ENCODE data around the gene APCDD1L.

The APCDD1L gene

DNA sequence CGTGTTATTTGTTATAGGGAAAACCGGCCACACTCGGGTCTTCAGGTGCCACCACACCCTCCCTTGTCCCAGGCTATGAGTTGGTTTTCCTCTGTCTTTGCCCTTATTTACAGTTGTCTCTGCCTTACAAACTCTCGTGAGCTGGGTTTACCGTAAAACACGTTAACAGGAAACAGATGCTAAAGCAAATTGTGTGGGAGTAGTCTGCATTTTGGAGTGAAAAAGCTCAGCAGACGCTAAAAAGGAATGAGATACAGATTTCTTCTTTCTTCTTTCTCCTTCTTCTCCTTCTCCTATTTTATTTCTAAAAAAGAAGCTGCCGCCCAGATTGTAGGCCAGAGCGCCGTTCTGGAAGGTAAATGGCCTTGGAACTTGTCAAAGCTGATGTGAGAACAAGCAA, 51.9 kb downstream of the APCDD1L start:
- DNase-seq, result no peak

- peak; percentile 55 for DNase-seq
These were observed 53.3 kb downstream of the APCDD1L start for GRCh38 chr20:58461899-58462298.

- no peak for DNase-seq
These were observed 54.1 kb downstream of the APCDD1L start for GRCh38 chr20:58461104-58461503.

DNA sequence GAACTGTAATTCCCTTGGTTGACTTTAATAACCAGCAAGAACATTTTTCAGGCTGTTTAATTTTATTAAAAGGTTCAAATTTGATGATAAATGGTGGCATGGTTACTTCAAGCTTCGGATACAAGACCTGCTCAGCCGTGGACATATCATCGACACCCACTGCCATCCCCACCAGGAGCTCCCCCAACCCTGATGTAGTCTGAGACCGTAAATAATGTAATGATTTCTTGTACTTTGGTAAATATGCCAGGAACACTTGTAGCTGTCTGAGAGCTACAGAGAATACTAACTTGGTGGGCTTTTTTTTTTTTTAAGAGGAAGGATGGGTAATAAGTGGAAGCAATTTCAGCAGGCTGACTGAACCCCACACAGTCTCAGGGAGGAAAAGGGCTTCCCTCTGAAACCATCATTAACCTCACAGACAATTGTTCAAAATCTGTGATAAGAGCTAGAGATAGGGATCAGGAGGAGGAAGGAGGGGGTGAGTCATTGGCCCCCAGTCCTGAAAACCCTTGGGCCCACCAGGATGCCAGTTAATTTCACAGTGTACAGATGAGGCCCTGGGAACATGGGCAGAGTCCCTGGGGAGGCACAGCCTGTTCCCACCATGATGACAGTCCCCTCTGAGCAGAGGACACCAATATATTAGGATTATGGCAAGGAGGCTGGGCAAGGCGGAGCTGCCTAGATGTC, 56.0 kb downstream of the APCDD1L start:
- no peak for DNase-seq

GRCh38 chr20:58458342-58459057, 56.7 kb downstream of the APCDD1L start:
- peak; percentile 46 for DNase-seq

DNA sequence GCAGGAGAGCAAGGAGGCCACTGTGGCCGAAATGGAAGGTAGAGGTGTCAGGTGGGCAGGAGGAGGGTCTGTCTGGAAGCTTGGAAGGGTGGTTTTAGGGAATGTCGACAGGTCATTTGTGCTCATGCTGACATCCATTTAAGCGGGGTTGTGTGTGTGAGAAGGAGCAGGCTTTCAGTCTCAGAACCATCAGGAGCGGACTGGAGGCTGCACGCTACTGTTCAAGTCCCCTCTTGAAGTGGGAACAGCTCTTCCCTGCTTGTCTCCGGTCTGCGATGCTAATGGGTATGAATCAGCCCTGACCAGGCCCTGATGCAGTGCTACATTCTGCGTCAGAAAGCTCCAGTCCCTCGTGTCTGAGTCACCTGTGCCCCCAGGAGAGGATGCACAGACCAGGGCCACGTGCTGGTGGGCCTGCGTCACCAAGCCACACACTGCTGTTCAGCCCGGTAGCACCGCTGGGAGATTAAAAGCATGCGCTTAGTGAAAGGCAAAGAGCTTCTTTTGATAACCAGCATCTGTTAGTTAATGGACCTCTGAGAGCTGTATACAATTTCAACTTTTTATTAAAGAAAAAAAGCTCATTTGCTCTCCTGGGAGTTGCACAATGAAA, 58.0 kb downstream of the APCDD1L start:
- DNase-seq, result peak; percentile 85

- DNase-seq, result no peak
These were observed 60.7 kb downstream of the APCDD1L start for GRCh38 chr20:58454460-58454859.

GRCh38 chr20:58453391-58453790, 61.8 kb downstream of the APCDD1L start:
- DNase-seq, result no peak

DNA sequence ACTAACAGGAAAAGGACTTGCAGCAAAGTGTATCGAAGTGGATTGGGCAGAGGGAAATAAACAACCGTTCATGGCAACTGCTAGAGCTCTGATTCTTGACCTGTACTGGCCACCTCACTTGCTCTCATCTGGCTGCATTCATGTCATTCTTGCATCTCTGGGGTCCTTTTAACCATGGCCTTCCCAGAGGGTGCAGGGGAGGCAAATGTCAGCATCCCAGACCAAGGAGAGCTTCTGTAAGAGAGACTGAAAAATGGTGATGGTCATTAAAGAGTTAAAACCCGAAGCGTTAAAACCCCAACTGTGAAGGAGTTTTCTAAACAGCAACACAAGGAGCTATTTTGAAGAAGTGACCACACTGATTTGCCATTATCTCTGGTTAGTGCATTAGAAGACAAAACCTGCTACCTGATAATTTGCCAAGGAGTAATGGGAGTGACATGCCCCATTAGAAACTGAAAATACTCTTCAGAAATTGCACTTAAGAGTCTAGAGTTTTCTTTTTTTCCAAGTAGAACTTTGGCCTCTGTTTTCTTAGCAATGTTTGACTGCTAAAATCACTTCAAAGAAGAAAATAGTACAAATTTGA, 62.4 kb downstream of the APCDD1L start:
- DNase-seq, result no peak

DNA sequence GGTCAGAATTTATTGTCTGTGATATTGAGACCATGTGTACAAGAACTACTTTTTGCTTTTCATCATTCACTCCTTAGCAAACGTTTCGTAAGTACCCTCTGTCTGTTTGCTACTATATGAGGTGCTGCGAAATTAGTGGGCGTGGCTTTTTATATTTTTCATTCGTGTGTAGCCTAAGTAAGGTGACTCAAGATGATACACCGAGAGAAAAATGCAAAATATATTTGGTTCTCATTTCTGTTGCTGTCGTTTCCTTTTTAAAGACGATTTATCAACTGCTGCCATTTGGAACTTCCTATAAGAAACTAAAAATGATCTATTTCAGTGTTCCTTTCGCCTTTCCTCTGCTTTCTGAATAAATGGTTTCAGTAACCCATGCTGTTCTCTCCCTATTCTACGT, 64.9 kb downstream of the APCDD1L start:
- DNase-seq, result peak; percentile 46

- no peak for DNase-seq
These were observed 65.4 kb downstream of the APCDD1L start for GRCh38 chr20:58449681-58450221.

DNA sequence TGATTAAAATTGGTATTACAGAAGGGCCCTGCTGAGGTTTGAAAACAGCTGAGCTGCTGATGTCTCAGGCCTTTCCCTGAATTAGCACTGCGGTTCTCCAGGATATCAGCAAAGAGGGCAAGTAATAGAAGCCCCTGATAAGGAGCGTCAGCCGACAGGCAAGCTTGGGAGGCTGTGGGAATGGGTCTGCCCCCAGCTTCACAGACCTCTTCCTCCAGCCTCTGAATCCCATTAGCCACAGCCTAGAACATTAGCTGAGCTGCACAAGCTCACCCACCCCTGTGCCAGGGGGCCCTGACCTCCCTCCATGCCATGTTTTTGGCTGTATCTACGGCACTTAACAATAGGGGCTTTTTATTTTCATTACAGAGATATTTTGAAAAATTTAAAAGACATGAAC, 66.2 kb downstream of the APCDD1L start:
- no peak for DNase-seq

GRCh38 chr20:58447511-58448391, 67.4 kb downstream of the APCDD1L start:
- peak; percentile 52 for DNase-seq

DNA sequence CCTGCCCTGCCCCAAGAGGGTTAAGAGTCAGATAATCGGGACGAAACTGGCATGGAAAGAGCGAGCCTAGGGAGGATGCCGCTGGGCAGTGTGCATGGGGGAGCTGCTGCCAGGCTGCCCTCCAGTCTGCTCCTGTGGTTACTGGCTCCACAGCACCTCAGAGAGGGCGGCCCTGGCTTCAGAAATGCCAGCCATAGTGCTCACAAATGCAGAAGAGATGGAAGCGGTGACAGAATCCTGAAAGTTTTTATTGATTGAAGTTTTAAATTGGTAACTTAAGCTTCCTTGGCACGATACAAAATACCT, 68.3 kb downstream of the APCDD1L start:
- DNase-seq, result no peak

DNA sequence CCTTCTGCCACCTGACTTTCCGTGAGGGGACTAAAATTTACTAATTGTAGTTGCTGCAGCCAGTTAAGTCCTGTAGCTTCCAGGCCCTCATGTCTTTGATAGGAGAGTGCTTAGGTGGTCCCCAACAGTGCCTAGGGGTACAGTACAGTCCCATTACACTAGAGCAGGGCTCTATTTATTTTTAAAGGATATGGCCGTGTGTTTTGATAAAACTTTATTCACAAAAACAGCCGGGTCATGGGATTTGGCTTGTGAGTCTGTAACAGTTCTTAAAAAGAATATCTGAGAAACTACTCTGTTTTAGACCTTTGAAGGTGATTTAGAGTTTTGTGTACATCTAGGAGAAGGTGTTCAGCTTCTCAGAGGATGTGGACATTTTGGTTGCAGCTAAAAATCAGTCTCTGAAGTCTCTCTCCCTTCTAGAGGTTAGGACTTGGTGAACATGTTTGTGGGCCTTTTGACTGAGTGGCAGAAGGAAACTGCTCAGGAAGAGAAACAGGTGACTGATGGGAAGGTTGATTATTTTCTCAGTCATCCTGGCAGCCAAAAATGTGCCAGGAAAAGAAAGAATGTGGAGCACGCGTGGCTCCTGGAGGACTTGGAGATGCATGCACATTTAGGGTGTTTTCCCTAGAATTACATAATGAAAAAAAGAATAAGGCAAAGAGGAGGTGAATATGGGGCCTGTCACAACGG, 68.8 kb downstream of the APCDD1L start:
- no peak for DNase-seq

DNA sequence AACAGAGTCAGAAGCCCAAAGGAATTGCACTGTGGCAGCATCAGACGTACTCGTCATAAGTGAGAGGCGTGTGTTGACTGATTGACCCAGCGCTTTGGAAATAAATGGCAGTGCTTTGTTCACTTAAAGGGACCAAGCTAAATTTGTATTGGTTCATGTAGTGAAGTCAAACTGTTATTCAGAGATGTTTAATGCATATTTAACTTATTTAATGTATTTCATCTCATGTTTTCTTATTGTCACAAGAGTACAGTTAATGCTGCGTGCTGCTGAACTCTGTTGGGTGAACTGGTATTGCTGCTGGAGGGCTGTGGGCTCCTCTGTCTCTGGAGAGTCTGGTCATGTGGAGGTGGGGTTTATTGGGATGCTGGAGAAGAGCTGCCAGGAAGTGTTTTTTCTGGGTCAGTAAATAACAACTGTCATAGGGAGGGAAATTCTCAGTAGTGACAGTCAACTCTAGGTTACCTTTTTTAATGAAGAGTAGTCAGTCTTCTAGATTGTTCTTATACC, 70.4 kb downstream of the APCDD1L start:
- DNase-seq, result no peak

DNA sequence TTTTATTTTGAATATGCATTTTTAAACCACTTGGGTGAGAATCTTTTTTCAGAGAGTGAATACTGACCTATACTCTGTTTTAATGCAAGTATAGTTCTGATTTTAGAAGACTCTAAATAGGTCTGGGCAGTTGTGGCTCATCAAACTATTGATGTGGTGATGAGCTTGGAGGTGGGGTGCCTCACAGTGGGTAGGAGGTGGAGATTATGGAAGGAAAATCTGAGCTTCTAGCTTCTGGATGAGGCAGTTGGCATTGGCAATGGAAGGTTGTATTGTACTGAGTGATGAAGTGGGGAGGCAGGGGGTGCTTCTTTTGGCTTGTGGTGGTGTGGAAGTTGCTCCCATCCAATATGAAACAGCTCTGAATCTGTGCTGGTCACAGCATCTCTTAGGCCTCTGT, 73.5 kb downstream of the APCDD1L start:
- no peak for DNase-seq

- no peak for DNase-seq
These were observed 75.0 kb downstream of the APCDD1L start for GRCh38 chr20:58440021-58440767.

- no peak for DNase-seq
These were observed 76.0 kb downstream of the APCDD1L start for GRCh38 chr20:58438970-58439808.
